IPS-11a (cell line): ENCODE data around the gene ZNF544.
"Not testable (repeated sequence)": the region's sequence is repeated elsewhere in the genome, so short reads cannot be mapped to it uniquely, and the experiment has no call there.

ENCODE experiments used
- H3K4me3 ChIP-seq: one replicate; pipeline ENCODE4 v1.5.1; 2013; ENCODE audit warnings: low read depth, low read length, control low read depth

Gene ZNF544

GRCh38 chr19:58304748-58305064 is 76.0 kb downstream of the ZNF544 start:
- H3K4me3 ChIP-seq: peak overlapping the region; percentile 97

GRCh38 chr19:58305065-58305931 is 76.6 kb downstream of the ZNF544 start, which contains the start of gene ERVK3-1:
Gene ERVK3-1 (plus strand): TSS chr19:58305377. CDS start chr19:58312169, 6,792 bp downstream.
- H3K4me3 ChIP-seq: peak within 1 kb of the TSS; percentile 97

- H3K4me3 ChIP-seq: peak overlapping the region; percentile 97
These were observed 77.2 kb downstream of the ZNF544 start for GRCh38 chr19:58305932-58306323.

- no peak overlapping the region for H3K4me3 ChIP-seq
These were observed 79.0 kb downstream of the ZNF544 start for GRCh38 chr19:58307736-58308135.

GRCh38 chr19:58310685-58311084 is 82.0 kb downstream of the ZNF544 start:
- H3K4me3 ChIP-seq: not testable (repeated sequence)

GRCh38 chr19:58311345-58311865 is 82.7 kb downstream of the ZNF544 start:
- no peak overlapping the region for H3K4me3 ChIP-seq
